H1 (cell line): ENCODE measurements around the gene TOMM40L. TPM values are rescaled to one million over a fixed set of nuclear protein-coding genes. Genes with fewer than 3 reads are reported as not detected.

Source experiments
- CTCF ChIA-PET: fragments of 300-600 bp; sonication (Branson Sonifier 250); formaldehyde crosslinking; loops from one replicate; lab custom pipeline; 2021; ENCODE audit not compliant: partially characterized antibody; lab: Charles Lee
- POLR2A ChIA-PET: fragments of 300-600 bp; sonication (Branson Sonifier 250); formaldehyde crosslinking; loops from one replicate; lab custom pipeline; 2021; ENCODE audit warnings: inconsistent platforms; ENCODE audit not compliant: partially characterized antibody; lab: Charles Lee
- DNase-seq, 2 experiments: peaks; one replicate each; pipeline versions ENCODE4 v3.0.0 to v3.0.0-alpha.2; 2010 to 2022; ENCODE audit warnings: low spot score in 2 of 2, low read depth in 1 of 2, mixed read lengths in 1 of 2
- FAIRE-seq: peaks from 2 replicates; lab custom pipeline; 2011; peaks lifted over from hg19 to GRCh38; lab: Jason Lieb, UNC
- H2AFZ ChIP-seq: 2 replicates; pipeline ENCODE4 v1.8.1; 2012; ENCODE audit warnings: low read length, inconsistent platforms
- H2AK5ac ChIP-seq: 2 replicates; pipeline ENCODE4 v1.6.1; 2013; ENCODE audit warnings: low read depth, low read length
- H2BK120ac ChIP-seq: replicated peaks from 2 replicates; pipeline ENCODE3; 2013; ENCODE audit warnings: low read depth, low read length, inconsistent platforms
- H2BK12ac ChIP-seq: 2 replicates; pipeline ENCODE4 v1.6.1; 2013; ENCODE audit warnings: low read depth, low read length
- H2BK15ac ChIP-seq: 2 replicates; pipeline ENCODE4 v1.6.1; 2013; ENCODE audit warnings: low read length
- H2BK20ac ChIP-seq: 2 replicates; pipeline ENCODE4 v1.6.1; 2013; ENCODE audit warnings: low read length
- H2BK5ac ChIP-seq: 2 replicates; pipeline ENCODE4 v1.6.1; 2013; ENCODE audit warnings: low read depth, low read length
- H3K14ac ChIP-seq: 2 replicates; pipeline ENCODE4 v1.6.1; 2013; ENCODE audit warnings: inconsistent platforms; ENCODE audit not compliant: insufficient read length
- H3K18ac ChIP-seq: 2 replicates; pipeline ENCODE4 v1.6.1; 2013; ENCODE audit warnings: low read length; ENCODE audit errors: extremely low read depth
- H3K23ac ChIP-seq: 2 replicates; pipeline ENCODE4 v1.6.1; 2013; ENCODE audit warnings: inconsistent platforms; ENCODE audit not compliant: insufficient read length
- H3K23me2 ChIP-seq: 2 replicates; pipeline ENCODE4 v1.6.1; 2013; ENCODE audit warnings: low read depth, low read length
- H3K27ac ChIP-seq: 2 replicates; pipeline ENCODE4 v1.6.1; 2011; ENCODE audit warnings: low read depth, low read length, inconsistent platforms
- H3K27me3 ChIP-seq, 4 experiments: replicated peaks in 1 of 4; 1 replicate in 1 of 4; 2 replicates in 3 of 4; pipeline versions ENCODE4 v1.6.1 to v1.8.1; 2011 to 2013; ENCODE audit warnings: low read length in 3 of 4, mild to moderate bottlenecking in 3 of 4, inconsistent platforms in 2 of 4, mixed read lengths in 2 of 4, moderate library complexity in 1 of 4; ENCODE audit not compliant: control insufficient read depth in 3 of 4, insufficient read depth in 3 of 4; ENCODE audit errors: extremely low read depth in 1 of 4
- H3K36me3 ChIP-seq, 4 experiments: 2 replicates each; pipeline versions ENCODE4 v1.6.1 to v1.8.1; 2011 to 2013; ENCODE audit warnings: mild to moderate bottlenecking in 4 of 4, low read length in 3 of 4, moderate library complexity in 2 of 4, control low read depth in 1 of 4, inconsistent platforms in 1 of 4; ENCODE audit not compliant: insufficient read depth in 4 of 4, control insufficient read depth in 2 of 4
- H3K4ac ChIP-seq: replicated peaks from 2 replicates; pipeline ENCODE3; 2013; ENCODE audit warnings: low read length, low read depth, mixed read lengths, inconsistent platforms; ENCODE audit not compliant: insufficient read length
- H3K4me1 ChIP-seq, 4 experiments: replicated peaks in 1 of 4; 1 replicate in 1 of 4; 2 replicates in 3 of 4; pipeline versions ENCODE4 v1.6.1 to v1.8.1; 2011 to 2013; ENCODE audit warnings: low read length in 3 of 4, inconsistent platforms in 2 of 4, mixed read lengths in 1 of 4; ENCODE audit not compliant: insufficient read depth in 4 of 4, control insufficient read depth in 3 of 4
- H3K4me2 ChIP-seq, 2 experiments: 2 replicates each; pipeline versions ENCODE4 v1.6.1 to v1.8.1; 2011 to 2013; ENCODE audit warnings: low read depth in 2 of 2, low read length in 2 of 2, control low read depth in 1 of 2, inconsistent platforms in 1 of 2, mild to moderate bottlenecking in 1 of 2; ENCODE audit not compliant: insufficient read depth in 1 of 2
- H3K4me3 ChIP-seq, 4 experiments: fragments of 200-600, 300-600 bp in 1 of 4; sonication (generic), shearing (Covaris generic), sonication (Bioruptor Twin) in 1 of 4; 2 replicates each; pipeline versions ENCODE4 v1.5.1 to v1.8.1; 2011 to 2016; ENCODE audit warnings: low read length in 4 of 4, low read depth in 3 of 4, control low read depth in 2 of 4, inconsistent platforms in 2 of 4, mild to moderate bottlenecking in 2 of 4, mixed read lengths in 1 of 4, moderate library complexity in 1 of 4; ENCODE audit not compliant: insufficient read depth in 2 of 4; ENCODE audit errors: extremely low read depth in 1 of 4
- H3K56ac ChIP-seq: replicated peaks from 2 replicates; pipeline ENCODE3; 2013; ENCODE audit warnings: low read depth, mild to moderate bottlenecking, mixed read lengths, low read length, inconsistent platforms; ENCODE audit not compliant: insufficient read length
- H3K79me1 ChIP-seq: 2 replicates; pipeline ENCODE4 v1.6.1; 2013; ENCODE audit warnings: low read depth, low read length, control low read depth
- H3K79me2 ChIP-seq, 2 experiments: 2 replicates each; pipeline versions ENCODE4 v1.6.1 to v1.8.1; 2012 to 2013; ENCODE audit warnings: low read length in 2 of 2, mild to moderate bottlenecking in 2 of 2, inconsistent platforms in 1 of 2; ENCODE audit not compliant: insufficient read depth in 2 of 2, control insufficient read depth in 1 of 2
- H3K9ac ChIP-seq, 4 experiments: replicated peaks in 1 of 4; 1 replicate in 1 of 4; 2 replicates in 3 of 4; pipeline versions ENCODE4 v1.6.1 to v1.8.1; 2011 to 2013; ENCODE audit warnings: low read depth in 3 of 4, low read length in 3 of 4, control low read depth in 2 of 4, mild to moderate bottlenecking in 2 of 4, moderate library complexity in 2 of 4, inconsistent platforms in 1 of 4; ENCODE audit errors: extremely low read depth in 1 of 4
- H3K9me3 ChIP-seq, 2 experiments: 2 replicates each; pipeline versions ENCODE4 v1.6.1 to v1.8.1; 2012 to 2013; ENCODE audit warnings: mild to moderate bottlenecking in 2 of 2, moderate library complexity in 2 of 2, control low read depth in 1 of 2, inconsistent platforms in 1 of 2, low read depth in 1 of 2, low read length in 1 of 2, mixed read lengths in 1 of 2; ENCODE audit not compliant: insufficient read depth in 2 of 2
- H4K20me1 ChIP-seq, 2 experiments: replicated peaks in 1 of 2; 2 replicates each; pipeline versions ENCODE3 to v1.8.1; 2011 to 2013; ENCODE audit warnings: inconsistent platforms in 2 of 2, low read length in 2 of 2, mild to moderate bottlenecking in 1 of 2; ENCODE audit not compliant: insufficient read depth in 2 of 2, control insufficient read depth in 1 of 2
- H4K5ac ChIP-seq: 2 replicates; pipeline ENCODE4 v1.6.1; 2013; ENCODE audit warnings: low read length, low read depth, mixed read lengths, inconsistent platforms; ENCODE audit not compliant: insufficient read length
- H4K8ac ChIP-seq: 2 replicates; pipeline ENCODE4 v1.8.0; 2013; ENCODE audit warnings: mild to moderate bottlenecking, moderate library complexity, low read length, inconsistent platforms; ENCODE audit not compliant: insufficient read depth; ENCODE audit errors: extremely low read depth
- H4K91ac ChIP-seq: replicated peaks from 2 replicates; pipeline ENCODE3; 2013; ENCODE audit warnings: low read length, mixed read lengths, inconsistent platforms; ENCODE audit not compliant: insufficient read length
- BRCA1 ChIP-seq: IDR thresholded peaks from 2 replicates; pipeline ENCODE4 v1.6.1; 2012; ENCODE audit warnings: low read depth, low read length, improper control_type of control experiment
- EZH2 ChIP-seq: fragments of 200-600 bp; sonication (generic); IDR thresholded peaks from 2 replicates; pipeline ENCODE4 v1.7.1; 2012; ENCODE audit warnings: low read depth, mild to moderate bottlenecking, moderate library complexity, low read length, inconsistent platforms; ENCODE audit not compliant: severe bottlenecking
- FOSL1 ChIP-seq: IDR thresholded peaks from 2 replicates; pipeline ENCODE4 v1.6.1; 2011; ENCODE audit warnings: mild to moderate bottlenecking, low read depth, low read length, moderate library complexity; ENCODE audit not compliant: insufficient read depth
- HDAC2 ChIP-seq, 2 experiments: fragments of 300-600 bp in 1 of 2; sonication (generic) in 1 of 2; IDR thresholded peaks; 2 replicates each; pipeline ENCODE4 v1.6.1; 2011 to 2012; ENCODE audit warnings: low read depth in 2 of 2, low read length in 2 of 2, mild to moderate bottlenecking in 2 of 2, moderate library complexity in 2 of 2, borderline replicate concordance in 1 of 2, inconsistent platforms in 1 of 2
- JUND ChIP-seq: IDR thresholded peaks from 2 replicates; pipeline ENCODE4 v1.6.1; 2011; ENCODE audit warnings: mild to moderate bottlenecking, improper control_type of control experiment, low read length
- KDM4A ChIP-seq: IDR thresholded peaks from one replicate; pipeline ENCODE4 v1.7.1; 2012; ENCODE audit warnings: low read depth, mild to moderate bottlenecking, moderate library complexity, low read length, inconsistent platforms; ENCODE audit not compliant: severe bottlenecking
- NRF1 ChIP-seq: IDR thresholded peaks from 2 replicates; pipeline ENCODE4 v1.6.1; 2011; ENCODE audit warnings: mild to moderate bottlenecking, low read depth, low read length, improper control_type of control experiment
- POLR2A ChIP-seq, 2 experiments: IDR thresholded peaks; 1 replicate in 1 of 2; 2 replicates in 1 of 2; pipeline ENCODE4 v1.6.1; 2011; ENCODE audit warnings: low read depth in 2 of 2, low read length in 2 of 2, mild to moderate bottlenecking in 2 of 2; ENCODE audit errors: control extremely low read depth in 1 of 2
- SRF ChIP-seq: IDR thresholded peaks from 2 replicates; pipeline ENCODE4 v1.6.1; 2011; ENCODE audit warnings: mild to moderate bottlenecking, low read depth, low read length, moderate library complexity
- WGBS, 2 experiments: shearing (Covaris generic) in 1 of 2; methylation state at CpG; one replicate each; pipeline versions ENCODE4 v1.1.6 to v1.1.7; 2013 to 2015; ENCODE audit warnings: low lambda C conversion rate in 2 of 2, mixed read lengths in 2 of 2, inconsistent platforms in 1 of 2, low coverage in 1 of 2, missing lambda C conversion rate in 1 of 2; ENCODE audit not compliant: insufficient replicate concordance in 2 of 2, insufficient coverage in 1 of 2, insufficient read length in 1 of 2; ENCODE audit errors: extremely low coverage in 1 of 2, missing lambda C conversion rate in 1 of 2; 5-methylcytosine and 5-hydroxymethylcytosine counted together
- polyA plus RNA-seq, 7 experiments: library from polyadenylated mRNA; depleted of rRNA in 3 of 7; stranded (reverse) in 5 of 7; unstranded in 2 of 7; fragments of >200 nt in 5 of 7; fragments of 200-250 nt in 2 of 7; gene quantifications; 1 replicate in 5 of 7; 2 replicates in 1 of 7; 4 replicates in 1 of 7; pipeline versions ENCODE4 v1.2.1 to v1.2.3, GENCODE V29; 2011 to 2013; ENCODE audit warnings: missing spikeins in 2 of 7, mixed read lengths in 2 of 7
- total RNA-seq: library from RNA; stranded (reverse); fragmentation: NEBNext Ultra II Directional; extraction: Animal tissue kit (Norgen Biotek cat#: 25700); gene quantifications from 2 replicates; pipeline ENCODE4 v1.2.1, GENCODE V29; 2021

Gene TOMM40L
- total and polyA plus RNA-seq, 2 of the 8 experiments (the other 6 are each of a cell fraction or from before 2014, with no cell fraction given): 11.4 to 15.0 TPM

DNA sequence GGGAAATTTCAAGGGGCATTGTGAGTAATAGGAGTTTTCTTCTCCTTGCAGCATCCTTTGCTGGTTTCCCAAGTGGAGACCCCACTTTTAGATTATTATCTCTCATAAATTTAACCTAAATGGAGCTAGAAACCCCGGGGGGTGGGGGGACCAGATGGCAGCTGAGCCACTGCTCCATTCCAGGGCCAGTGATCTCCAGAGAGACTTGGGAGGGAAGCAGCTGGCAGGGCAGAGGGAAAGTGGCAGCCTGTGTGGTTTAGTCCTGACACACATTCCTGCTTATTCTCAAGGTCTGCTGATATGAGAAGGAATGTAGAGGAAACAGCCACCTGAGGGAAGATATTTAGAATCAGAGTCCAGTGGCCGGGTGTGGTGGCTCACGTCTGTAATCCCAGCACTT lies 49.0 kb downstream of the TOMM40L start:
- Histone ChIP-seq H3K9me3 (no peaks in the 10 kb centered on the region), H3K14ac (no peak overlapping the region), H2AFZ (no peak overlapping the region), H4K8ac (no peak overlapping the region), H3K4me3 (no peak overlapping the region), H2BK5ac (no peak overlapping the region), H3K23me2 (no peaks in the 10 kb centered on the region), H3K36me3 (no peaks in the 10 kb centered on the region), H3K18ac (no peak overlapping the region), H2BK120ac (no peak overlapping the region), H3K79me2 (no peaks in the 10 kb centered on the region), H2AK5ac (no peak overlapping the region), H2BK15ac (no peak overlapping the region), H4K5ac (no peak overlapping the region), H3K27me3 (no peaks in the 10 kb centered on the region), H3K56ac (no peak overlapping the region), H3K4me1 (no peaks in the 10 kb centered on the region), H2BK20ac (no peak overlapping the region), H3K4ac (no peak overlapping the region), H4K91ac (no peak overlapping the region), H3K23ac (no peak overlapping the region), H3K79me1 (no peaks in the 10 kb centered on the region), H3K4me2 (no peak overlapping the region), H4K20me1 (no peaks in the 10 kb centered on the region), H2BK12ac (no peak overlapping the region), H3K9ac (no peak overlapping the region), H3K27ac (no peak overlapping the region)
- WGBS, 2 experiments: 88% methylated on average over 3 of the region's 3 CpGs; no CpG with 5 or more reads in 1 of the 2 experiments
- no peak for FAIRE-seq
- CTCF ChIA-PET: interaction anchor here (1.0 to 2.7 kb wide), 7 partner anchors 10 to 83 kb away, joined by 3 to 16 read pairs (median 3); no protein-coding TSS in a partner anchor
- POLR2A ChIA-PET: no interaction called here
- DNase-seq: no peak
- TF ChIP-seq HDAC2 (IDR thresholded peaks at IDR 0.05; ENCODE audit: borderline replicate concordance in 1 of 2, low read depth in 2 of 2, low read length in 2 of 2) (no peak), JUND (no peak), POLR2A (IDR thresholded peaks at IDR 0.05; ENCODE audit: control extremely low read depth in 1 of 2, low read depth in 2 of 2, low read length in 2 of 2) (no peak), FOSL1 (no peak), BRCA1 (no peak), KDM4A (no peak), NRF1 (no peak), SRF (no peak), EZH2 (no peak)
